Smooth muscle cell (in vitro differentiated cells): ENCODE results near the gene TAS1R2. TPM values are rescaled to one million over a fixed set of nuclear protein-coding genes. Genes with fewer than 3 reads are reported as not detected.
A peak's percentile ranks its signal among the peaks of the same experiment; 100 is the strongest.

Experiments used
- DNase-seq: peaks from one replicate; lab custom pipeline; 2025; ENCODE audit not compliant: unreplicated experiment; lab: John Stamatoyannopoulos, UW
- H2AFZ ChIP-seq: fragments of 200-600 bp; sonication (generic); 2 replicates; pipeline ENCODE4 v1.6.0; 2016; ENCODE audit warnings: antibody characterized with exemption, low read depth, mild to moderate bottlenecking
- H3F3A ChIP-seq: fragments of 200-600 bp; sonication (generic); 2 replicates; pipeline ENCODE4 v1.6.0; 2017; ENCODE audit warnings: antibody characterized with exemption, low read depth
- H3K27ac ChIP-seq: fragments of 200-600 bp; sonication (generic); 2 replicates; pipeline ENCODE4 v1.5.1; 2016; ENCODE audit warnings: low read depth, mild to moderate bottlenecking
- H3K27me3 ChIP-seq: fragments of 200-600 bp; sonication (generic); 2 replicates; pipeline ENCODE4 v1.6.1; 2016; ENCODE audit warnings: low read depth, mild to moderate bottlenecking
- H3K36me3 ChIP-seq: fragments of 200-600 bp; sonication (generic); 2 replicates; pipeline ENCODE4 v1.5.1; 2016; ENCODE audit warnings: low read depth
- H3K4me1 ChIP-seq: fragments of 200-600 bp; sonication (generic); 2 replicates; pipeline ENCODE4 v1.5.1; 2016; ENCODE audit warnings: low read depth
- H3K4me2 ChIP-seq: fragments of 200-600 bp; sonication (generic); 2 replicates; pipeline ENCODE4 v1.6.0; 2016; ENCODE audit warnings: mild to moderate bottlenecking
- H3K4me3 ChIP-seq: fragments of 200-600 bp; sonication (generic); 2 replicates; pipeline ENCODE4 v1.5.1; 2016; ENCODE audit warnings: mild to moderate bottlenecking
- H3K79me2 ChIP-seq: fragments of 200-600 bp; sonication (generic); 2 replicates; pipeline ENCODE4 v1.6.0; 2016; ENCODE audit warnings: low read depth, mild to moderate bottlenecking
- H3K9ac ChIP-seq: fragments of 200-600 bp; sonication (generic); 2 replicates; pipeline ENCODE4 v1.6.0; 2016; ENCODE audit warnings: low read depth
- H3K9me3 ChIP-seq: fragments of 200-600 bp; sonication (generic); replicated peaks from 2 replicates; pipeline ENCODE4 v1.5.1; 2016; ENCODE audit warnings: low read depth
- H4K20me1 ChIP-seq: fragments of 200-600 bp; sonication (generic); 2 replicates; pipeline ENCODE4 v1.6.0; 2016; ENCODE audit warnings: low read depth
- WGBS: methylation state at CpG from one replicate; pipeline ENCODE4 v1.1.7; 2016; ENCODE audit warnings: low lambda C conversion rate; 5-methylcytosine and 5-hydroxymethylcytosine counted together
- polyA plus RNA-seq: library from polyadenylated mRNA; unstranded; fragments of >200 nt; fragmentation: Nextera tagmentation; extraction: Ambion mirVana; gene quantifications from 2 replicates; pipeline ENCODE4 v1.2.1, GENCODE V29; 2016
- total RNA-seq: library from RNA; depleted of rRNA; stranded (reverse); fragments of >200 nt; gene quantifications from 2 replicates; pipeline ENCODE4 v1.2.3, GENCODE V29; 2014
- TF ChIP-seq, protein P1 (sequence below): fragments of 200-600 bp; sonication (generic); IDR thresholded peaks from 2 replicates; pipeline ENCODE4 v1.5.1; 2017; ENCODE audit warnings: borderline replicate concordance, mild to moderate bottlenecking, antibody characterized with exemption; ENCODE audit not compliant: insufficient read depth, poor library complexity, severe bottlenecking

The TAS1R2 gene
- total and polyA plus RNA-seq, 2 experiments from 2014 or later: not detected

GRCh38 chr1:18884727-18885126 is 25.3 kb upstream of the TAS1R2 start:
- DNase-seq: no peak
- Histone ChIP-seq H3F3A (no peaks in the 10 kb centered on the region), H3K4me3 (no peak overlapping the region), H3K9ac (no peak overlapping the region), H2AFZ (no peak overlapping the region), H3K4me1 (no peaks in the 10 kb centered on the region), H3K36me3 (no peaks in the 10 kb centered on the region), H3K27me3 (no peaks in the 10 kb centered on the region), H3K79me2 (no peaks in the 10 kb centered on the region), H3K27ac (no peak overlapping the region), H4K20me1 (no peaks in the 10 kb centered on the region), H3K9me3 (no peaks in the 10 kb centered on the region), H3K4me2 (no peak overlapping the region)
- TF ChIP-seq, protein P1, sequence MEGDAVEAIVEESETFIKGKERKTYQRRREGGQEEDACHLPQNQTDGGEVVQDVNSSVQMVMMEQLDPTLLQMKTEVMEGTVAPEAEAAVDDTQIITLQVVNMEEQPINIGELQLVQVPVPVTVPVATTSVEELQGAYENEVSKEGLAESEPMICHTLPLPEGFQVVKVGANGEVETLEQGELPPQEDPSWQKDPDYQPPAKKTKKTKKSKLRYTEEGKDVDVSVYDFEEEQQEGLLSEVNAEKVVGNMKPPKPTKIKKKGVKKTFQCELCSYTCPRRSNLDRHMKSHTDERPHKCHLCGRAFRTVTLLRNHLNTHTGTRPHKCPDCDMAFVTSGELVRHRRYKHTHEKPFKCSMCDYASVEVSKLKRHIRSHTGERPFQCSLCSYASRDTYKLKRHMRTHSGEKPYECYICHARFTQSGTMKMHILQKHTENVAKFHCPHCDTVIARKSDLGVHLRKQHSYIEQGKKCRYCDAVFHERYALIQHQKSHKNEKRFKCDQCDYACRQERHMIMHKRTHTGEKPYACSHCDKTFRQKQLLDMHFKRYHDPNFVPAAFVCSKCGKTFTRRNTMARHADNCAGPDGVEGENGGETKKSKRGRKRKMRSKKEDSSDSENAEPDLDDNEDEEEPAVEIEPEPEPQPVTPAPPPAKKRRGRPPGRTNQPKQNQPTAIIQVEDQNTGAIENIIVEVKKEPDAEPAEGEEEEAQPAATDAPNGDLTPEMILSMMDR: no peak
- WGBS: 87% methylated on average over 6 of the region's 6 CpGs

DNA sequence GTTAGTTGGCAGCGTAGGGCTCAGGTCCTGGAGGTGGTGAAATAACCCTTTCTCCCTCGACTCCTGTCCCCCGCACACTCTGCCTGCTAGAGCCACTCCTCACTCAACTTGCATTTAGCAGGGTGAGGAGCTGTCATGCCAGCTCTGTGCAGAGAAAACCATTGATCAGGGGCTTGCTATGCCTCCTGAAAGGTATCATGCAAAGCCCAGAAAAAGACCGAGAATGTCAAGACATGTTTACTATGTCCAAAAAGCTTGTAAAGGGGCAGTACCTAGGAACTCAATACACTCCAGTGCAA is 24.9 kb upstream of the TAS1R2 start:
- Histone ChIP-seq H4K20me1 (no peaks in the 10 kb centered on the region), H3K4me3 (no peak overlapping the region), H3K4me2 (no peak overlapping the region), H3K27ac (no peak overlapping the region), H3F3A (no peaks in the 10 kb centered on the region), H3K4me1 (no peaks in the 10 kb centered on the region), H3K9ac (no peak overlapping the region), H2AFZ (no peak overlapping the region), H3K79me2 (no peaks in the 10 kb centered on the region), H3K9me3 (no peaks in the 10 kb centered on the region), H3K27me3 (no peaks in the 10 kb centered on the region), H3K36me3 (no peaks in the 10 kb centered on the region)
- TF ChIP-seq, protein P1: no peak
- 64% methylated on average over 4 of the region's 4 CpGs for WGBS
- no peak for DNase-seq

- WGBS: 61% methylated on average over 14 of the region's 14 CpGs
- Histone ChIP-seq H4K20me1 (no peaks in the 10 kb centered on the region), H3K27me3 (no peaks in the 10 kb centered on the region), H3K4me3 (no peak overlapping the region), H3K36me3 (no peaks in the 10 kb centered on the region), H3K9me3 (no peaks in the 10 kb centered on the region), H2AFZ (no peak overlapping the region), H3K27ac (no peak overlapping the region), H3K4me2 (no peak overlapping the region), H3F3A (no peaks in the 10 kb centered on the region), H3K4me1 (no peaks in the 10 kb centered on the region), H3K9ac (no peak overlapping the region), H3K79me2 (no peaks in the 10 kb centered on the region)
- TF ChIP-seq, protein P1: peak; percentile 76
- DNase-seq: peak; percentile 33
Measured at GRCh38 chr1:18883636-18884418, 24.4 kb upstream of the TAS1R2 start.

- H3K4me1 ChIP-seq: no peaks in the 10 kb centered on the region
- 95% methylated on average over 23 of the region's 23 CpGs for WGBS
- no peaks in the 10 kb centered on the region for H3K27me3 ChIP-seq
Measured at GRCh38 chr1:18883079-18883478, 23.6 kb upstream of the TAS1R2 start.

More at GRCh38 chr1:18883079-18883478, 23.6 kb upstream of the TAS1R2 start:
- Histone ChIP-seq H3K4me2 (no peak overlapping the region), H3K36me3 (no peaks in the 10 kb centered on the region), H3K27ac (no peak overlapping the region), H3F3A (no peaks in the 10 kb centered on the region), H4K20me1 (no peaks in the 10 kb centered on the region), H2AFZ (no peak overlapping the region), H3K9ac (no peak overlapping the region), H3K9me3 (no peaks in the 10 kb centered on the region), H3K4me3 (no peak overlapping the region), H3K79me2 (no peaks in the 10 kb centered on the region)
- no peak for DNase-seq
- TF ChIP-seq, protein P1: no peak
